Activated T-cell treated with anti-CD3 and anti-CD28 coated beads, Interleukin-2, amount 50 U/mL, for 72 hours (primary cell): ENCODE results near the gene OAS3. TPM values are rescaled to one million over a fixed set of nuclear protein-coding genes. Genes with fewer than 3 reads are reported as not detected.

Experiments used
- total RNA-seq, 2 donors: library from RNA; stranded (reverse); gene quantifications; one replicate each; pipeline ENCODE4 v1.2.3, GENCODE V29; 2022

The OAS3 gene
- total RNA-seq, 2 donors from 2014 or later = 14.7 to 39.3 TPM

Other genes starting within 250 kb of the OAS3 start
- not detected for gene RPH3A, start 146.7 kb upstream of the OAS3 start, total RNA-seq
- gene OAS1, start 31.5 kb upstream of the OAS3 start, total RNA-seq = 10 to 100 TPM; 17.3 to 41.9 TPM
- gene OAS2, start 40.0 kb downstream of the OAS3 start, total RNA-seq = 100 to 1,000 TPM in 1 of 2 donors, 10 to 100 TPM in 1; 80.2 to 139 TPM
- gene DTX1, start 118.3 kb downstream of the OAS3 start, total RNA-seq = 10 to 100 TPM; 17.6 to 18.0 TPM
- gene RASAL1, start 197.3 kb downstream of the OAS3 start, total RNA-seq = 10 to 100 TPM in 1 of 2 donors, 1 to 10 TPM in 1; 6.7 to 13.4 TPM
- gene CFAP73, start 211.2 kb downstream of the OAS3 start, total RNA-seq = 1 to 10 TPM; 2.0 to 2.1 TPM
- gene DDX54, start 247.0 kb downstream of the OAS3 start, total RNA-seq = 10 to 100 TPM; 81.4 to 82.7 TPM
- gene RITA1, start 247.2 kb downstream of the OAS3 start, total RNA-seq = 10 to 100 TPM; 21.3 to 25.1 TPM